DOHH2 (cell line): ENCODE results near the gene DSG2.

Experiments used
- H3F3A ChIP-seq: fragments of 200-600 bp; sonication (generic), shearing (Covaris generic); 2 replicates; pipeline ENCODE4 v1.6.0; 2016; ENCODE audit warnings: antibody characterized with exemption, mild to moderate bottlenecking; ENCODE audit not compliant: control insufficient read depth, insufficient read depth
- H3K27ac ChIP-seq: fragments of 200-600 bp; sonication (generic); 2 replicates; pipeline ENCODE4 v1.5.1; 2014; ENCODE audit warnings: low read depth, mild to moderate bottlenecking, low read length, moderate library complexity
- H3K27me3 ChIP-seq: fragments of 200-600 bp; sonication (generic); 2 replicates; pipeline ENCODE4 v1.6.1; 2014; ENCODE audit warnings: mild to moderate bottlenecking, low read length, mixed read lengths; ENCODE audit not compliant: control insufficient read depth
- H3K36me3 ChIP-seq: fragments of 200-600 bp; sonication (generic); 2 replicates; pipeline ENCODE4 v1.6.1; 2014; ENCODE audit warnings: mild to moderate bottlenecking, low read length, moderate library complexity, mixed read lengths; ENCODE audit not compliant: control insufficient read depth
- H3K4me1 ChIP-seq: fragments of 200-600 bp; sonication (generic); 2 replicates; pipeline ENCODE4 v1.6.1; 2014; ENCODE audit warnings: mild to moderate bottlenecking, low read length, mixed read lengths; ENCODE audit not compliant: control insufficient read depth
- H3K4me2 ChIP-seq: fragments of 200-600 bp; sonication (generic); 2 replicates; pipeline ENCODE4 v1.6.0; 2014; ENCODE audit warnings: mild to moderate bottlenecking, low read length, moderate library complexity
- H3K4me3 ChIP-seq: fragments of 200-600 bp; sonication (generic); 2 replicates; pipeline ENCODE4 v1.5.1; 2014; ENCODE audit warnings: mild to moderate bottlenecking, low read length, mixed read lengths
- H3K79me2 ChIP-seq: fragments of 200-600 bp; sonication (generic); 2 replicates; pipeline ENCODE4 v1.6.1; 2014; ENCODE audit warnings: mild to moderate bottlenecking, low read length, mixed read lengths; ENCODE audit not compliant: control insufficient read depth
- H3K9me2 ChIP-seq: fragments of 200-600 bp; sonication (generic); replicated peaks from 2 replicates; pipeline ENCODE4 v1.6.1; 2014; ENCODE audit warnings: mild to moderate bottlenecking, low read length, mixed read lengths; ENCODE audit not compliant: control insufficient read depth
- H3K9me3 ChIP-seq: fragments of 200-600 bp; sonication (generic); 2 replicates; pipeline ENCODE4 v1.6.1; 2014; ENCODE audit warnings: antibody characterized with exemption, low read length, mixed read lengths; ENCODE audit not compliant: control insufficient read depth, insufficient read depth
- H4K20me1 ChIP-seq: fragments of 200-600 bp; sonication (generic); 2 replicates; pipeline ENCODE4 v1.6.0; 2014; ENCODE audit warnings: low read depth, mild to moderate bottlenecking, antibody characterized with exemption, low read length, moderate library complexity; ENCODE audit not compliant: control insufficient read depth, insufficient read depth
- CTCF ChIP-seq: fragments of 200-600 bp; sonication (generic); IDR thresholded peaks from one replicate; pipeline ENCODE4 v1.5.1; 2014; ENCODE audit warnings: antibody characterized with exemption, mild to moderate bottlenecking, low read depth, low read length; ENCODE audit not compliant: poor library complexity, severe bottlenecking
- EZH2phosphoT487 ChIP-seq: fragments of 200-600 bp; sonication (generic); IDR thresholded peaks from 2 replicates; pipeline ENCODE4 v1.6.1; 2017; ENCODE audit warnings: borderline replicate concordance, mild to moderate bottlenecking, antibody characterized with exemption, low read length, moderate library complexity, mixed read lengths

Gene DSG2

GRCh38 chr18:31591628-31592027 lies 93.7 kb downstream of the DSG2 start, which contains the start of gene TTR:
TTR (plus strand) TSS chr18:31591877; CDS start chr18:31591903, 26 bp downstream.
- no peak for TF ChIP-seq EZH2phosphoT487
- no peak for TF ChIP-seq CTCF
- no peaks in the 10 kb centered on the region for H3K9me2 ChIP-seq
- H4K20me1 ChIP-seq, result no peaks in the 10 kb centered on the region
- H3F3A ChIP-seq, result no peaks in the 10 kb centered on the region
- H3K79me2 ChIP-seq, result no peaks in the 10 kb centered on the region
- H3K4me3 ChIP-seq, result no peak within 1 kb of the TSS
- no peak within 1 kb of the TSS for H3K27ac ChIP-seq
- no peaks in the 10 kb centered on the region for H3K9me3 ChIP-seq
- no peak within 1 kb of the TSS for H3K4me2 ChIP-seq
- H3K27me3 ChIP-seq, result no peaks in the 10 kb centered on the region
- no peaks in the 10 kb centered on the region for H3K36me3 ChIP-seq
- no peaks in the 10 kb centered on the region for H3K4me1 ChIP-seq

GRCh38 chr18:31592506-31593157 lies 94.7 kb downstream of the DSG2 start:
- Histone ChIP-seq H4K20me1 (no peaks in the 10 kb centered on the region), H3K4me2 (no peak overlapping the region), H3K79me2 (no peaks in the 10 kb centered on the region), H3K4me1 (no peaks in the 10 kb centered on the region), H3K27ac (no peak overlapping the region), H3F3A (no peaks in the 10 kb centered on the region), H3K36me3 (no peaks in the 10 kb centered on the region), H3K9me2 (no peaks in the 10 kb centered on the region), H3K9me3 (no peaks in the 10 kb centered on the region), H3K27me3 (no peaks in the 10 kb centered on the region), H3K4me3 (no peak overlapping the region)
- TF ChIP-seq CTCF (no peak), EZH2phosphoT487 (no peak)

- no peaks in the 10 kb centered on the region for H4K20me1 ChIP-seq
- no peaks in the 10 kb centered on the region for H3K27me3 ChIP-seq
- no peak overlapping the region for H3K4me2 ChIP-seq
- no peaks in the 10 kb centered on the region for H3K9me2 ChIP-seq
- no peaks in the 10 kb centered on the region for H3K79me2 ChIP-seq
- no peaks in the 10 kb centered on the region for H3K9me3 ChIP-seq
- no peaks in the 10 kb centered on the region for H3K4me1 ChIP-seq
- TF ChIP-seq CTCF (no peak), EZH2phosphoT487 (no peak)
- H3F3A ChIP-seq, result no peaks in the 10 kb centered on the region
- no peaks in the 10 kb centered on the region for H3K36me3 ChIP-seq
- H3K27ac ChIP-seq, result no peak overlapping the region
- H3K4me3 ChIP-seq, result no peak overlapping the region
Observed at GRCh38 chr18:31595121-31595771, 97.3 kb downstream of the DSG2 start.
